Testis (tissue), 3 donors: ENCODE data around the gene LGALS7. TPM values are rescaled to one million over a fixed set of nuclear protein-coding genes. Genes with fewer than 3 reads are reported as not detected.

ENCODE experiments used
- DNase-seq: peaks from one replicate; pipeline ENCODE4 v3.0.0-alpha.2; 2019
- H3K27ac ChIP-seq, 2 donors: fragments of 200-600 bp; sonication (generic); one replicate each; pipeline ENCODE4 v1.5.1; 2019
- H3K27me3 ChIP-seq: fragments of 200-600 bp; sonication (generic); one replicate; pipeline ENCODE4 v1.5.1; 2019
- H3K36me3 ChIP-seq: fragments of 200-600 bp; sonication (generic); one replicate; pipeline ENCODE4 v1.5.1; 2017; ENCODE audit warnings: low read depth; ENCODE audit errors: missing control alignments
- H3K4me1 ChIP-seq: fragments of 200-600 bp; sonication (generic); one replicate; pipeline ENCODE4 v1.5.1; 2019
- H3K4me3 ChIP-seq, 2 donors: fragments of 200-600 bp; sonication (generic); one replicate each; pipeline ENCODE4 v1.5.1; 2017 to 2019
- H3K9me3 ChIP-seq: fragments of 200-600 bp; sonication (generic); one replicate; pipeline ENCODE4 v1.5.1; 2017
- CTCF ChIP-seq, 3 experiments: fragments of 450-650 bp in 2 of 3; fragments of 200-600 bp in 1 of 3; sonication (generic) in 1 of 3; IDR thresholded peaks; one replicate each; pipeline ENCODE4 v1.5.1; 2016 to 2019; ENCODE audit warnings: antibody characterized with exemption in 3 of 3, mild to moderate bottlenecking in 2 of 3, moderate library complexity in 1 of 3
- POLR2A ChIP-seq: fragments of 450-650 bp; IDR thresholded peaks from one replicate; pipeline ENCODE4 v1.6.1; 2017; ENCODE audit warnings: antibody characterized with exemption, mild to moderate bottlenecking, moderate library complexity
- WGBS, 2 donors: methylation state at CpG; one replicate each; pipeline ENCODE4 v1.1.5; 2018; 5-methylcytosine and 5-hydroxymethylcytosine counted together
- intact Hi-C: fragments of 100-400 bp; cut with DNase I; formaldehyde crosslinking; loops from one replicate; pipeline ENCODE4 v1.15.1; 2023; ENCODE audit warnings: low total_unique reads
- polyA plus RNA-seq: library from polyadenylated mRNA; stranded (reverse); fragments of 350-450 nt; fragmentation: Illumina TruSeq; extraction: RNeasy Lipid Tissue Mini Kit (QIAGEN cat#74804); gene quantifications from one replicate; pipeline ENCODE4 v1.2.3, GENCODE V29; 2014; ENCODE audit warnings: low read depth, low replicate concordance; ENCODE audit not compliant: insufficient read depth
- total RNA-seq, 2 donors: library from RNA; depleted of rRNA; stranded (reverse); fragments of >200 nt; gene quantifications; one replicate each; pipeline ENCODE4 v1.2.3, GENCODE V29; 2016

Gene LGALS7
- total and polyA plus RNA-seq, 3 donors from 2014 or later = 4.4 TPM; not detected in 2

GRCh38 chr19:38736413-38737280 is 36.7 kb downstream of the LGALS7 start:
- Histone ChIP-seq H3K4me1 (peaks cover 14% of the 10 kb centered on the region), H3K4me3 (peak overlapping the region; percentile 43 to 51), H3K27me3 (no peaks in the 10 kb centered on the region), H3K9me3 (no peaks in the 10 kb centered on the region), H3K36me3 (no peaks in the 10 kb centered on the region), H3K27ac (no peak overlapping the region)
- intact Hi-C loops = no loop called here
- DNase-seq = no peak
- 10 to 16% methylated on average over 28 to 33 of the region's 36 CpGs for WGBS, 2 donors
- no peak for TF ChIP-seq POLR2A

GRCh38 chr19:38736036-38736412 is 37.3 kb downstream of the LGALS7 start:
- Histone ChIP-seq H3K9me3 (no peaks in the 10 kb centered on the region), H3K27me3 (no peaks in the 10 kb centered on the region), H3K36me3 (no peaks in the 10 kb centered on the region), H3K27ac (no peak overlapping the region), H3K4me1 (peaks cover 15% of the 10 kb centered on the region), H3K4me3 (peak overlapping the region; percentile 43 to 51)
- TF ChIP-seq CTCF (IDR thresholded peaks at IDR 0.05) = no peak
- no peak for TF ChIP-seq POLR2A
- intact Hi-C loops = no loop called here
- DNase-seq = peak; percentile 54
- WGBS, 2 donors = 7 to 8% methylated on average over 4 to 6 of the region's 42 CpGs

GRCh38 chr19:38735257-38735686 is 38.0 kb downstream of the LGALS7 start:
- TF ChIP-seq POLR2A = no peak
- no peak for TF ChIP-seq CTCF (IDR thresholded peaks at IDR 0.05)
- Histone ChIP-seq H3K27ac (peak overlapping the region in 1 of 2 donors; percentile 15), H3K36me3 (no peaks in the 10 kb centered on the region), H3K4me1 (peaks cover 15% of the 10 kb centered on the region), H3K4me3 (no peak overlapping the region), H3K27me3 (no peaks in the 10 kb centered on the region), H3K9me3 (no peaks in the 10 kb centered on the region)
- intact Hi-C loops = no loop called here
- no peak for DNase-seq
- whole genome bisulfite sequencing, 2 donors = 25 to 48% methylated on average over 5 to 11 of the region's 18 CpGs

- no peak for DNase-seq
- TF ChIP-seq POLR2A (no peak), CTCF (IDR thresholded peaks at IDR 0.05) (no peak)
- no peaks in the 10 kb centered on the region for H3K36me3 ChIP-seq
- H3K27ac ChIP-seq = peak overlapping the region in 1 of 2 donors; percentile 24
- WGBS, 2 donors = 70 to 88% methylated on average over 10 to 13 of the region's 13 CpGs
- no peaks in the 10 kb centered on the region for H3K27me3 ChIP-seq
- H3K4me3 ChIP-seq = no peak overlapping the region
- intact Hi-C loops = no loop called here
- H3K4me1 ChIP-seq = peaks cover 17% of the 10 kb centered on the region
- no peaks in the 10 kb centered on the region for H3K9me3 ChIP-seq
Observed at GRCh38 chr19:38734426-38735256, 38.7 kb downstream of the LGALS7 start.

GRCh38 chr19:38734176-38734425 is 39.2 kb downstream of the LGALS7 start:
- no peaks in the 10 kb centered on the region for H3K27me3 ChIP-seq
- WGBS, 2 donors = 82 to 96% methylated on average over 3 to 4 of the region's 4 CpGs
- H3K4me1 ChIP-seq = peaks cover 21% of the 10 kb centered on the region
- H3K9me3 ChIP-seq = no peaks in the 10 kb centered on the region
- peak overlapping the region in 1 of 2 donors; percentile 24 for H3K27ac ChIP-seq
- no peaks in the 10 kb centered on the region for H3K36me3 ChIP-seq
- TF ChIP-seq POLR2A (no peak), CTCF (IDR thresholded peaks at IDR 0.05) (no peak)
- DNase-seq = no peak
- no peak overlapping the region for H3K4me3 ChIP-seq
- intact Hi-C loops = no loop called here
